ENCODE data around the gene FN3K.

Gene FN3K

DNA sequence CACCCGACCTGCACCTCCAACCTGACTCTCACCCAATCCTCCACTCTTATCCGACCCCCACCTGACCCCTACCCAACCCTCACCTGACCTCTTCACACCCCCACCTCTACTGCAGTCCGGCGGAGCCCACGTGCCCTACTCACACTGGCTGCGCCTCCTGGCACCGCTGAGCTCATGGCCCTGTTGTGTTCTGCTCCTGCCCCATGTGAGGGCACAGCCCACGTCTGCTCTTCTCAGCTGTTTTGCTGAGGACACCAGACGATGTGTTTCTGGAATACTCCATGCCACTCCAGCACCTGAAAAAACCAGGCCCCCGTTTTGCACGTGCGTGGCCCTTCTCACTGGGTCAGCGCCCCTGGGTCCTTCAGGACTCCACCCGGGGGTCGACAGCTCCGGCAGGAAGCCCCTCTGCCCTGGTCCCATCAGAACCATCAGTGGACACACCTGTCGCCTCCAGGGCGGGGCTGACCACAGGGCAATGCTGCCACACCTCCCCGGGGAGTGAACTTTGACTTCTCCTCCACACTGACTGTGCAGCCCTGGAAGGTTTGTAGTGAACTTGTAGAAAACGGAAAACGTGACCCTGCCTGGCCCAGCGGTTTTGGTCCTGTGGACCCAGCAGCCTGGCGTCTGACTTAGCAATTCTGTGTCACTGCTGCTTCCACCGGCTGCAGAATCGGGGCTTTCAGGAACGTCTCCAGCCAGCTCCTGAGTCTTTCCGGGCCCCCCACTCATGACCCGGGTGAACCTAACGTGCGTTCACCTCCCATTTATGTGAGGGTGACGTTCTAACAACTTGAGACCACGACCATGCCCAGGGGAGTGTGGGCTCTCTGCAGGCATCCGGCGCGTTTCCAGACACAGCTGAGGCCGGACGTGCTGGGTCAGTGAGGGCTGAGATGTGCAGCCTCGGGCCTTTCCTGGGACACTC lies 31.2 kb upstream of the FN3K start:
- H3K27me3 ChIP-seq (ENCODE audit: low read length): no peaks in the 10 kb centered on the region
- H3K4me2 ChIP-seq (ENCODE audit: low read depth, low read length, poor library complexity, severe bottlenecking): no peak overlapping the region
- H3K9ac ChIP-seq (ENCODE audit: low read length): no peak overlapping the region

DNA sequence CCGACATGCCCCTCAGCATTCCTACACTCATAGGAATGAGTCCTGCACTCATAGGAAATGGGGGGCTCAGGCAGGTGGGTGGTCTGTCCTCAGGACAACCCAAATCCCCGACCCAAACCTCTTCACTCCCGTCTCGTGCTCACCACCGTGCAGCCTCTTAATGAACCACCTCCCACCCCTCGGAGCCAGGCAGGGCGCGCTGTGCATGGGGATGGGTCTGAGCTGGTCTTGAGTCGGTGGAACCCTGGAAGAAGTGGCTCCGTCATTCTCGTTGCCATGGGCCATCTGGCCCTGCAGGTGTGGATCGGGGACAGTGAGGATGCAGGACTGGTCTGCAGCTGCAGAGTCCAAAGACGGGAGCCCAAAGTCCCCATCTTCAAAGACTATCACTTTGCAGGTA lies 30.5 kb upstream of the FN3K start:
- no peak overlapping the region for H3K4me2 ChIP-seq (ENCODE audit: low read depth, low read length, poor library complexity, severe bottlenecking)
- H3K4me3 ChIP-seq (ENCODE audit: insufficient read depth, low read length, poor library complexity, severe bottlenecking): no peak overlapping the region
- H3K36me3 ChIP-seq (ENCODE audit: low read length): no peaks in the 10 kb centered on the region
- no peaks in the 10 kb centered on the region for H3K9me3 ChIP-seq (ENCODE audit: insufficient read depth, low read length)
- H3F3A ChIP-seq (ENCODE audit: insufficient read depth): no peaks in the 10 kb centered on the region
- TF ChIP-seq, protein P1, sequence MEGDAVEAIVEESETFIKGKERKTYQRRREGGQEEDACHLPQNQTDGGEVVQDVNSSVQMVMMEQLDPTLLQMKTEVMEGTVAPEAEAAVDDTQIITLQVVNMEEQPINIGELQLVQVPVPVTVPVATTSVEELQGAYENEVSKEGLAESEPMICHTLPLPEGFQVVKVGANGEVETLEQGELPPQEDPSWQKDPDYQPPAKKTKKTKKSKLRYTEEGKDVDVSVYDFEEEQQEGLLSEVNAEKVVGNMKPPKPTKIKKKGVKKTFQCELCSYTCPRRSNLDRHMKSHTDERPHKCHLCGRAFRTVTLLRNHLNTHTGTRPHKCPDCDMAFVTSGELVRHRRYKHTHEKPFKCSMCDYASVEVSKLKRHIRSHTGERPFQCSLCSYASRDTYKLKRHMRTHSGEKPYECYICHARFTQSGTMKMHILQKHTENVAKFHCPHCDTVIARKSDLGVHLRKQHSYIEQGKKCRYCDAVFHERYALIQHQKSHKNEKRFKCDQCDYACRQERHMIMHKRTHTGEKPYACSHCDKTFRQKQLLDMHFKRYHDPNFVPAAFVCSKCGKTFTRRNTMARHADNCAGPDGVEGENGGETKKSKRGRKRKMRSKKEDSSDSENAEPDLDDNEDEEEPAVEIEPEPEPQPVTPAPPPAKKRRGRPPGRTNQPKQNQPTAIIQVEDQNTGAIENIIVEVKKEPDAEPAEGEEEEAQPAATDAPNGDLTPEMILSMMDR (IDR thresholded peaks at IDR 0.05; ENCODE audit: insufficient read depth, low read length, poor library complexity, severe bottlenecking): no peak
- TF ChIP-seq EZH2phosphoT487 (conservative IDR thresholded peaks at IDR 0.05; ENCODE audit: low read length): no peak
- no peaks in the 10 kb centered on the region for H4K20me1 ChIP-seq (ENCODE audit: low read depth, low read length)
- H2AFZ ChIP-seq (ENCODE audit: low read depth, low read length, severe bottlenecking): no peak overlapping the region
- H3K9me2 ChIP-seq (replicated peaks; ENCODE audit: insufficient read depth, low read length): no peaks in the 10 kb centered on the region
- no peak overlapping the region for H3K27ac ChIP-seq (ENCODE audit: low read depth, low read length)
- H3K9ac ChIP-seq (ENCODE audit: low read length): no peak overlapping the region
- no peaks in the 10 kb centered on the region for H3K79me2 ChIP-seq (ENCODE audit: insufficient read depth, low read length)
- no peaks in the 10 kb centered on the region for H3K27me3 ChIP-seq (ENCODE audit: low read length)

More for the DNA sequence above, 31.2 kb upstream of the FN3K start:
- Histone ChIP-seq H4K20me1 (ENCODE audit: low read depth, low read length) (no peaks in the 10 kb centered on the region), H3K27ac (ENCODE audit: low read depth, low read length) (no peak overlapping the region), H3K36me3 (ENCODE audit: low read length) (no peaks in the 10 kb centered on the region), H3K9me2 (replicated peaks; ENCODE audit: insufficient read depth, low read length) (no peaks in the 10 kb centered on the region), H3F3A (ENCODE audit: insufficient read depth) (no peaks in the 10 kb centered on the region), H3K4me3 (ENCODE audit: insufficient read depth, low read length, poor library complexity, severe bottlenecking) (no peak overlapping the region), H2AFZ (ENCODE audit: low read depth, low read length, severe bottlenecking) (no peak overlapping the region), H3K79me2 (ENCODE audit: insufficient read depth, low read length) (no peaks in the 10 kb centered on the region), H3K9me3 (ENCODE audit: insufficient read depth, low read length) (no peaks in the 10 kb centered on the region)
- TF ChIP-seq, protein P1 (IDR thresholded peaks at IDR 0.05; ENCODE audit: insufficient read depth, low read length, poor library complexity, severe bottlenecking): no peak
- TF ChIP-seq EZH2phosphoT487 (conservative IDR thresholded peaks at IDR 0.05; ENCODE audit: low read length): no peak

DNA sequence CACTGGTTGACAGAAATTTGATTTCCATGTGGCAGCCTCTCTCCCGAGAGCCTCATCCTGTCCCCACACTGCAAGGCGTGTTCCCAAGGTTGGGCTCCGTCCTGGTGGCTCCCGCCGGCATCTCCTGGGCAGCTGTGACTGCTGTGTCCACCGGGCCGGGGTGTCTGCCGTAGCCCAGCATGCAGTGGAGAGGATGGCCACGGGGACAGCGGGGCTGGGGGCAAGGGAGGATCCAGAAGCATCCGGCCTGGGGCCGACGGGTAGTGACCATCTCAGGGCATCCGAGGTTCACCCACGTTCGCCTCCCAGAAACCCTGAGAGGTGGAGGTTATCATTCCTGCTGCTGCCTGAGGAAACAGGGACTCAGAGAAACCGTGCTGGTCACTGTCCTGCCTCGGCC lies 29.7 kb upstream of the FN3K start:
- Histone ChIP-seq H3K9me2 (replicated peaks; ENCODE audit: insufficient read depth, low read length) (no peaks in the 10 kb centered on the region), H3K27me3 (ENCODE audit: low read length) (no peaks in the 10 kb centered on the region), H3K36me3 (ENCODE audit: low read length) (no peaks in the 10 kb centered on the region), H3K9me3 (ENCODE audit: insufficient read depth, low read length) (no peaks in the 10 kb centered on the region), H4K20me1 (ENCODE audit: low read depth, low read length) (no peaks in the 10 kb centered on the region), H3K79me2 (ENCODE audit: insufficient read depth, low read length) (no peaks in the 10 kb centered on the region), H3K4me3 (ENCODE audit: insufficient read depth, low read length, poor library complexity, severe bottlenecking) (no peak overlapping the region), H2AFZ (ENCODE audit: low read depth, low read length, severe bottlenecking) (no peak overlapping the region), H3K4me2 (ENCODE audit: low read depth, low read length, poor library complexity, severe bottlenecking) (no peak overlapping the region), H3K27ac (ENCODE audit: low read depth, low read length) (no peak overlapping the region), H3K9ac (ENCODE audit: low read length) (no peak overlapping the region), H3F3A (ENCODE audit: insufficient read depth) (no peaks in the 10 kb centered on the region)
- TF ChIP-seq, protein P1 (IDR thresholded peaks at IDR 0.05; ENCODE audit: insufficient read depth, low read length, poor library complexity, severe bottlenecking): no peak
